Measurements from ENCODE around the gene WDR70. TPM values are rescaled to one million over a fixed set of nuclear protein-coding genes. Genes with fewer than 3 reads are reported as not detected.

The WDR70 gene
- total and polyA plus RNA-seq, 4 experiments from 2014 or later: 23.5 to 43.2 (median 29.9) TPM

GRCh38 chr5:37657046-37657445 lies 277.9 kb downstream of the WDR70 start:
- Mint-ChIP-seq H3K27me3 (no peaks in the 10 kb centered on the region), H3K36me3 (peaks cover 34 to 57% of the 10 kb centered on the region in 2 donors), H3K27ac (no peak overlapping the region), H3K9me3 (peaks cover 0 to 35% (median 24%) of the 10 kb centered on the region in 8 donors), H3K4me1 (peaks cover 0 to 9% (median 4%) of the 10 kb centered on the region in 4 donors), H3K4me3 (no peak overlapping the region)
- Histone ChIP-seq H3K4me3 (ENCODE audit: low read length in 2 of 2) (no peak overlapping the region), H3K9me3 (ENCODE audit: control insufficient read depth in 1 of 2, low read length in 2 of 2) (no peaks in the 10 kb centered on the region), H3K27me3 (ENCODE audit: insufficient read depth, low read length) (no peaks in the 10 kb centered on the region), H3K36me3 (ENCODE audit: insufficient read depth, low read length) (no peaks in the 10 kb centered on the region), H3K27ac (ENCODE audit: low read depth, low read length) (no peak overlapping the region), H3K4me1 (ENCODE audit: insufficient read depth, low read length) (no peaks in the 10 kb centered on the region)
- intact Hi-C loops (cut with micrococcal nuclease): no loop called here
- DNase-seq: no peak
- ChIA-PET POLR2A (ENCODE audit: partially characterized antibody) (no interaction called here), CTCF (ENCODE audit: partially characterized antibody) (no interaction called here)

GRCh38 chr5:37658440-37658839 lies 279.3 kb downstream of the WDR70 start:
- no peak for DNase-seq
- ChIA-PET POLR2A (ENCODE audit: partially characterized antibody) (no interaction called here), CTCF (ENCODE audit: partially characterized antibody) (no interaction called here)
- Histone ChIP-seq H3K36me3 (ENCODE audit: insufficient read depth, low read length) (no peaks in the 10 kb centered on the region), H3K27ac (ENCODE audit: low read depth, low read length) (no peak overlapping the region), H3K27me3 (ENCODE audit: insufficient read depth, low read length) (no peaks in the 10 kb centered on the region), H3K4me1 (ENCODE audit: insufficient read depth, low read length) (no peaks in the 10 kb centered on the region), H3K4me3 (ENCODE audit: low read length in 2 of 2) (no peak overlapping the region), H3K9me3 (ENCODE audit: control insufficient read depth in 1 of 2, low read length in 2 of 2) (no peaks in the 10 kb centered on the region)
- H3K36me3 Mint-ChIP-seq: peaks cover 20 to 51% of the 10 kb centered on the region in 2 donors
- H3K27ac Mint-ChIP-seq: peak overlapping the region in 1 of 7 donors; percentile 25
- H3K4me3 Mint-ChIP-seq: no peak overlapping the region
- peaks cover 0 to 10% (median 3%) of the 10 kb centered on the region in 4 donors for H3K4me1 Mint-ChIP-seq
- peaks cover 0 to 22% (median 11%) of the 10 kb centered on the region in 8 donors for H3K9me3 Mint-ChIP-seq
- H3K27me3 Mint-ChIP-seq: no peaks in the 10 kb centered on the region
- intact Hi-C loops (cut with micrococcal nuclease): no loop called here

GRCh38 chr5:37660319-37660718 lies 281.2 kb downstream of the WDR70 start:
- Histone ChIP-seq H3K4me1 (ENCODE audit: insufficient read depth, low read length) (no peaks in the 10 kb centered on the region), H3K4me3 (ENCODE audit: low read length in 2 of 2) (no peak overlapping the region), H3K27ac (ENCODE audit: low read depth, low read length) (no peak overlapping the region), H3K27me3 (ENCODE audit: insufficient read depth, low read length) (no peaks in the 10 kb centered on the region), H3K9me3 (ENCODE audit: control insufficient read depth in 1 of 2, low read length in 2 of 2) (no peaks in the 10 kb centered on the region), H3K36me3 (ENCODE audit: insufficient read depth, low read length) (no peaks in the 10 kb centered on the region)
- H3K9me3 Mint-ChIP-seq: peaks cover 0 to 9% (median 0%) of the 10 kb centered on the region in 8 donors
- POLR2A ChIA-PET (ENCODE audit: partially characterized antibody): no interaction called here
- H3K27ac Mint-ChIP-seq: no peak overlapping the region
- peaks cover 0 to 13% (median 2%) of the 10 kb centered on the region in 4 donors for H3K4me1 Mint-ChIP-seq
- intact Hi-C loops (cut with micrococcal nuclease): no loop called here
- H3K36me3 Mint-ChIP-seq: peaks cover 10 to 42% of the 10 kb centered on the region in 2 donors
- CTCF ChIA-PET (ENCODE audit: partially characterized antibody): no interaction called here
- DNase-seq: no peak
- no peak overlapping the region for H3K4me3 Mint-ChIP-seq
- H3K27me3 Mint-ChIP-seq: no peaks in the 10 kb centered on the region

GRCh38 chr5:37661227-37661920 lies 282.3 kb downstream of the WDR70 start:
- no peaks in the 10 kb centered on the region for H3K9me3 Mint-ChIP-seq
- no peak for DNase-seq
- CTCF ChIA-PET (ENCODE audit: partially characterized antibody): no interaction called here
- peaks cover 0 to 5% (median 2%) of the 10 kb centered on the region in 4 donors for H3K4me1 Mint-ChIP-seq
- H3K4me3 ChIP-seq (ENCODE audit: low read length in 2 of 2): no peak overlapping the region
- intact Hi-C loops (cut with micrococcal nuclease): no loop called here
- no peak overlapping the region for H3K27ac ChIP-seq (ENCODE audit: low read depth, low read length)
- H3K9me3 ChIP-seq (ENCODE audit: control insufficient read depth in 1 of 2, low read length in 2 of 2): no peaks in the 10 kb centered on the region
- peaks cover 6 to 38% of the 10 kb centered on the region in 2 donors for H3K36me3 Mint-ChIP-seq
- POLR2A ChIA-PET (ENCODE audit: partially characterized antibody): no interaction called here
- no peaks in the 10 kb centered on the region for H3K27me3 Mint-ChIP-seq
- H3K36me3 ChIP-seq (ENCODE audit: insufficient read depth, low read length): no peaks in the 10 kb centered on the region
- peak overlapping the region in 2 of 7 donors; percentile 1 to 38 for H3K27ac Mint-ChIP-seq
- no peaks in the 10 kb centered on the region for H3K4me1 ChIP-seq (ENCODE audit: insufficient read depth, low read length)
- no peaks in the 10 kb centered on the region for H3K27me3 ChIP-seq (ENCODE audit: insufficient read depth, low read length)
- H3K4me3 Mint-ChIP-seq: no peak overlapping the region

- Histone ChIP-seq H3K27ac (ENCODE audit: low read depth, low read length) (no peak overlapping the region), H3K9me3 (ENCODE audit: control insufficient read depth in 1 of 2, low read length in 2 of 2) (no peaks in the 10 kb centered on the region), H3K36me3 (ENCODE audit: insufficient read depth, low read length) (no peaks in the 10 kb centered on the region), H3K4me3 (ENCODE audit: low read length in 2 of 2) (no peak overlapping the region), H3K4me1 (ENCODE audit: insufficient read depth, low read length) (no peaks in the 10 kb centered on the region), H3K27me3 (ENCODE audit: insufficient read depth, low read length) (no peaks in the 10 kb centered on the region)
- intact Hi-C loops (cut with micrococcal nuclease): no loop called here
- no peaks in the 10 kb centered on the region for H3K9me3 Mint-ChIP-seq
- peaks cover 6 to 39% of the 10 kb centered on the region in 2 donors for H3K36me3 Mint-ChIP-seq
- CTCF ChIA-PET (ENCODE audit: partially characterized antibody): no interaction called here
- no peak for DNase-seq
- H3K4me1 Mint-ChIP-seq: peaks cover 0 to 5% (median 2%) of the 10 kb centered on the region in 4 donors
- H3K27ac Mint-ChIP-seq: peak overlapping the region in 1 of 7 donors; percentile 1
- POLR2A ChIA-PET (ENCODE audit: partially characterized antibody): no interaction called here
- H3K4me3 Mint-ChIP-seq: no peak overlapping the region
- no peaks in the 10 kb centered on the region for H3K27me3 Mint-ChIP-seq
Measured at GRCh38 chr5:37661951-37662350, 282.8 kb downstream of the WDR70 start.

DNA sequence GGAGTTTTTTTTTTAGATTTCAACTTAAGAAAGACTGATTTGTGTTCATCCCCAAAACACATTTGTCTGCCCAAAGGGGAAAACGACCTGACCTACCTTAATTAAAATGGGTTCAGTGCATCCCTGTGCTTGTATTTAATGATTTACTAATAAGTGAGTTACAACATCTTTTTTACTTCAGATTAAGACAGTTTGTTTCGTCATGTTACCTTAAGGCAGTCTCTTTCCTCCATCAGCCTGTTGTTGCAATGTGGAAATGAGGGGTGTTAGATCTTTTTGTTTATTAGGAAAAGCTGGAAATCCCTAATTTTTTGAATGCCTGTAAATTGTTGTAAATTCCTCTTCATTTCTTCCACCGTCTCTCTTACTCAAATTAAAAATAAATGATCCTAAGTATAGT lies 283.2 kb downstream of the WDR70 start:
- no peaks in the 10 kb centered on the region for H3K27me3 ChIP-seq (ENCODE audit: insufficient read depth, low read length)
- no peaks in the 10 kb centered on the region for H3K36me3 ChIP-seq (ENCODE audit: insufficient read depth, low read length)
- no peak overlapping the region for H3K4me3 ChIP-seq (ENCODE audit: low read length in 2 of 2)
- DNase-seq: no peak
- intact Hi-C loops (cut with micrococcal nuclease): no loop called here
- Mint-ChIP-seq H3K36me3 (peaks cover 6 to 40% of the 10 kb centered on the region in 2 donors), H3K27ac (no peak overlapping the region), H3K4me3 (no peak overlapping the region), H3K9me3 (no peaks in the 10 kb centered on the region), H3K4me1 (peaks cover 0 to 5% (median 2%) of the 10 kb centered on the region in 4 donors), H3K27me3 (no peaks in the 10 kb centered on the region)
- H3K27ac ChIP-seq (ENCODE audit: low read depth, low read length): no peak overlapping the region
- H3K9me3 ChIP-seq (ENCODE audit: control insufficient read depth in 1 of 2, low read length in 2 of 2): no peaks in the 10 kb centered on the region
- ChIA-PET CTCF (ENCODE audit: partially characterized antibody) (no interaction called here), POLR2A (ENCODE audit: partially characterized antibody) (no interaction called here)
- H3K4me1 ChIP-seq (ENCODE audit: insufficient read depth, low read length): no peaks in the 10 kb centered on the region

DNA sequence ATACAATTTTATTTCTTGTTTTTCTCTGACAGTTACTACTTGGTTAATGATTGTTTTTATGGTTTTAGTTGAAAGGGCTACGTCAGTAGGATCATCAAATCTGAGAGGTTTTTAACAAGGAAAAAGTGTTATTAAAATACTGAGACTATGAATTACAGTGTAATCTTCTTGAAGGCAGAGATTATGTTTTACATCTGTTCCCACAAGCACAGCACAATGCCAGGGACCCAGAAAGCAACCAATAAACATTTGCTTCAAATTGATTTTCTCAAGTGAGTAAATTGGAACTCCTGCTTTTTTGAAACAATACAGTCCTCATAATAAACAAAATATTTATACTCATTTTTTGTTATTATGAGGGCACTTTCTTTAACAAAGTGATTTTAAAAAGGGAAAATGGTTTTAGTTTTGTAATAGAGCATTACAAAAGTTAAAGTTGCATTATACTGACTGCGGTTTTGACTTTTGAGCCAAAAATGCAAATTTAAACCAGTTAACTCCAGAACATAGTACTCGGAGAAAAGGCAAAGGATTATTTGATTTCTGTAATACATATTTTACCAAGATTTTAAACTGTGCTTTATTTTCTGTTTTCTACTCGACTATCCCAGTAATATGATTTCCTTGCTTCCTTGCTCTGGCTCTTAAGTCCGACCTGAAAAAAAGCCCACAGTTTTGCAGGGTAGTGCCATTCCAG lies 283.8 kb downstream of the WDR70 start:
- Histone ChIP-seq H3K9me3 (ENCODE audit: control insufficient read depth in 1 of 2, low read length in 2 of 2) (no peaks in the 10 kb centered on the region), H3K4me3 (ENCODE audit: low read length in 2 of 2) (no peak overlapping the region), H3K36me3 (ENCODE audit: insufficient read depth, low read length) (no peaks in the 10 kb centered on the region), H3K27ac (ENCODE audit: low read depth, low read length) (no peak overlapping the region), H3K27me3 (ENCODE audit: insufficient read depth, low read length) (no peaks in the 10 kb centered on the region), H3K4me1 (ENCODE audit: insufficient read depth, low read length) (no peaks in the 10 kb centered on the region)
- CTCF ChIA-PET (ENCODE audit: partially characterized antibody): no interaction called here
- peaks cover 0 to 4% (median under 1%) of the 10 kb centered on the region in 4 donors for H3K4me1 Mint-ChIP-seq
- no peaks in the 10 kb centered on the region for H3K9me3 Mint-ChIP-seq
- no peak overlapping the region for H3K4me3 Mint-ChIP-seq
- no peak for DNase-seq
- intact Hi-C loops (cut with micrococcal nuclease): no loop called here
- no peaks in the 10 kb centered on the region for H3K27me3 Mint-ChIP-seq
- H3K36me3 Mint-ChIP-seq: peaks cover 6 to 40% of the 10 kb centered on the region in 2 donors
- H3K27ac Mint-ChIP-seq: no peak overlapping the region
- POLR2A ChIA-PET (ENCODE audit: partially characterized antibody): no interaction called here
